Activated naive CD4-positive, alpha-beta T cell treated with anti-CD3 and anti-CD28 coated beads, Interleukin-2, amount 10 ng/mL, durations not matched to agents 7 days and 5 days (primary cell): ENCODE measurements around the gene TAS2R14.

ENCODE experiments used
- CTCF ChIA-PET: fragments of 350-600 bp; sonication (Branson Sonifier 250); formaldehyde crosslinking; loops from one replicate; lab custom pipeline; 2021; ENCODE audit warnings: antibody characterized with exemption; lab: Charles Lee
- DNase-seq: peaks from one replicate; pipeline ENCODE4 v3.0.0-alpha.2; 2020
- H3K27ac Mint-ChIP-seq: one replicate; pipeline ENCODE4 v1.8.0; 2021; ENCODE audit warnings: mild to moderate bottlenecking, moderate library complexity, mixed read lengths
- H3K27me3 Mint-ChIP-seq: one replicate; pipeline ENCODE4 v1.8.0; 2021; ENCODE audit warnings: mild to moderate bottlenecking, mixed read lengths
- H3K36me3 Mint-ChIP-seq: one replicate; pipeline ENCODE4 v1.8.0; 2021; ENCODE audit warnings: mixed read lengths
- H3K4me1 Mint-ChIP-seq: one replicate; pipeline ENCODE4 v1.8.0; 2021; ENCODE audit warnings: mixed read lengths
- H3K4me3 Mint-ChIP-seq: one replicate; pipeline ENCODE4 v1.8.0; 2021; ENCODE audit warnings: mild to moderate bottlenecking, moderate library complexity, mixed read lengths
- H3K9me3 Mint-ChIP-seq: one replicate; pipeline ENCODE4 v1.8.0; 2021; ENCODE audit warnings: mixed read lengths

Gene TAS2R14

GRCh38 chr12:10889226-10889625, 49.8 kb downstream of the TAS2R14 start:
- CTCF ChIA-PET = interaction anchor here (0.6 kb wide), 1 partner anchor 93 kb away, joined by 4 read pairs; no protein-coding TSS in a partner anchor

More at GRCh38 chr12:10889226-10889625, 49.8 kb downstream of the TAS2R14 start:
- Mint-ChIP-seq H3K27me3 (no peaks in the 10 kb centered on the region), H3K4me3 (no peak overlapping the region), H3K36me3 (no peaks in the 10 kb centered on the region), H3K4me1 (no peaks in the 10 kb centered on the region), H3K27ac (no peak overlapping the region), H3K9me3 (no peaks in the 10 kb centered on the region)
- DNase-seq = no peak
